GM08714 (cell line): ENCODE measurements around the gene CAPN8.

ENCODE experiments used
- H3K4me3 ChIP-seq: fragments of 200-500 bp; sonication (Bioruptor generic); 2 replicates; pipeline ENCODE4 v1.5.1; 2014; ENCODE audit warnings: mild to moderate bottlenecking, low read length, inconsistent platforms
- ZNF274 ChIP-seq: IDR thresholded peaks from 2 replicates; pipeline ENCODE4 v1.6.1; 2012; ENCODE audit warnings: mild to moderate bottlenecking, low read depth, low read length

CAPN8 gene

DNA sequence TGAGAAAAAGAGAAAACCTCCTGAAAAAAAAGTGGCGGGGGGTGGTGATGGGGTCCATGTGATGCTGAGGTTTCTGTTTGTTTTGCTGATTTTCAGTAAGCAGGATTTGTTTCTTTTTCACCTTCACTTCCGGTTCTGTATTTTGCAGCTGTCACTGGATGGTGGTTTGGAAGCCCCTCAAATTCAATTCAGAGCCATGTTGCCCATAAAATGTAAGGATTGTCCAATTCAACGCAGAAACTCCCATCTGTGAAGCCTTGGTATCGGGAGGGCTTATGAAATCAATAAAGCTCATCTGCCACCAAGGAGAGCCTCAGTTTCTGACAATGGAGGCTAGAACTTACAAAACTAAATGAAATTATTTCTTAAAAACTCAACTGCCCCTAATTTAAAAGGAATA, 12.1 kb downstream of the CAPN8 start:
- TF ChIP-seq ZNF274: no peak
- no peak overlapping the region for H3K4me3 ChIP-seq

DNA sequence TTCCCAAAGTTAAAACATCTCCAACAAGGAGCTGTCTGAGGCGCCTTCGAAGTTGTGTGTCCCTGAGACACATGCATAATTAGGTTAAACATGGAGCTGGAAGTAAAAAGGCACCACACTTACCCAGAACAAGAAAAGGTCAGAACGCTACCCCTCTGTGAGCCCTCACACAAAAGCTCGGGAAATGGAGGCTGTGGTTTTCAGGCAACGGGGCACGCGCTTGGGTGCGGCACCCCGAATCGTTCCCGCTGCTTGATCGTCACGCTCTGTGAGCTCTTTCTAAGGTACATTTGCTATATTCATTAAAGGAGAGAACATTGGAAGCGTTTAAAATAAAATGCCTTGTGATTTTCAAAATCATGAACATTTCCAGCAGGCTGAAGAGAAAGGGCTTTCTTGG, 12.5 kb downstream of the CAPN8 start:
- H3K4me3 ChIP-seq: no peak overlapping the region
- TF ChIP-seq ZNF274: no peak

GRCh38 chr1:223652436-223652941, 13.0 kb downstream of the CAPN8 start:
- H3K4me3 ChIP-seq: no peak overlapping the region
- no peak for TF ChIP-seq ZNF274

DNA sequence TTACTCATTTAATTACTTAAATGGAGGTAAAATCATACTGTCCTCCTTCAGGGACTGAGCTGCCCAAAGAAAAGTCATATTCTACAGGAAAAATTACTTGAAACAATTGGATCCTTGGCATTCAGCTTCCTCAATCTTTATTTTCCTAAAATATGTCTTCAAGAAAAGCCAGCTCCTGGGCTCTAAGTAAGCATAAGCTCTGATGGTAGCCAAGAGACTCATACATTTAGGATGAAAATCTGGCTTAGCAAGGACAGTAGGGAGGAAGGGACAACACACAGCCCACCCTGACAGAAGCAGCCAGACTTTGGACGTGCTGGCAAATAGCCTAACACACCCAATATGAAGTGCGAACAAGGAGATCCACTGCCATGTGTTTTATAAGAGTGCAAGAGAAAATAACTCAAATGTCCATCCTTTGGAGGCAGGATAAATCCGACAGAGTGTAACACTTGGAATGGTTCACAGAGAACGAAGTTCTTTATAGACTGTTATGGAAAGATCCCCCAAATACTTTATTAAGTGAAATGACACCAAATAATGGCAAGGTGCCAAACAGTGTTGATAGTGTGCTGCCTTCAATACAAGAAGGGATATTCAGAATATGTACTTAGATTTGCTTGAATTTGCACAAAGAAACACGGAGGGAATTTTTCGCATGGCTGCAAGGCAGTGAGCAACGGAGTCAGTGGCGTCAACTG, 14.1 kb downstream of the CAPN8 start:
- H3K4me3 ChIP-seq: no peak overlapping the region
- no peak for TF ChIP-seq ZNF274

DNA sequence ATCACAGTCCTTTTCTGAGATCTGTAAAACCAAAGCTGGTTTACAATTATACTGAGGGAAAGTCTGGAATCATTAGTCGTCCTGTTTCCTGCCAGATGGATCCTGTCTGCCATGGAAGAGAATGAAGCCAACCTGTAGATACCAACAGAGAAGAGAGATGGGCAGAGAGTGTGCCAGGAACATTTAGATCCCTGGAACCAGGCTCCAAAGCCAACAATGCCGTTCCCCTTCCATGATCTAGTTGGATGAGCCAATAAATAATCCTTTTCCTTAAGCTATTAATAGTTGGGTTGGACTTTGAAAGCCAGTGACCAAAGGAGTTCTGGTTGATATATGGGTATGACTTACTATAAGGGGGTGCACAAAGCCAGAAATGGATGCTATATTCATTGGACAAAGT, 15.0 kb downstream of the CAPN8 start:
- H3K4me3 ChIP-seq: no peak overlapping the region
- no peak for TF ChIP-seq ZNF274

GRCh38 chr1:223649222-223649621, 16.3 kb downstream of the CAPN8 start:
- H3K4me3 ChIP-seq: no peak overlapping the region
- no peak for TF ChIP-seq ZNF274

DNA sequence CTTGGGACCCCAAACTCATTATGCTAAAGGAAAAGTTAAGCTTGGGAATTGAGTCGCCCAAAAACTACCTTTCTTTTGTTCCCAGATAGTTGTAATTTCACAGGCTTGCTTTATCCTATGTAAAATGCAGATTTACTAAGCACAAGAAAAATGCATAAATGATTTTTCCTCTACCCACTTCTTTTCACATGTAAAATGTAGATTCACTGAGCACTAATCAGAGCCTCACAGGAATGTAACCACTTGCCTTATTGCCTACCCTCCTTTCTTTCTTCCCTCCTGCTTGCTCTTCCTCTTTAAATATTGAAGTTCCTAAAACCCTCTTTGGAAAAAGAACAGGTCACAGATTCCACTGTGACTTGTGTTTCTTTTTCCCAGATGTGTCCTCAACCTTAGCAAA, 18.3 kb downstream of the CAPN8 start:
- TF ChIP-seq ZNF274: no peak
- H3K4me3 ChIP-seq: no peak overlapping the region

- no peak overlapping the region for H3K4me3 ChIP-seq
- TF ChIP-seq ZNF274: no peak
Observed at GRCh38 chr1:223645903-223646302, 19.6 kb downstream of the CAPN8 start.

DNA sequence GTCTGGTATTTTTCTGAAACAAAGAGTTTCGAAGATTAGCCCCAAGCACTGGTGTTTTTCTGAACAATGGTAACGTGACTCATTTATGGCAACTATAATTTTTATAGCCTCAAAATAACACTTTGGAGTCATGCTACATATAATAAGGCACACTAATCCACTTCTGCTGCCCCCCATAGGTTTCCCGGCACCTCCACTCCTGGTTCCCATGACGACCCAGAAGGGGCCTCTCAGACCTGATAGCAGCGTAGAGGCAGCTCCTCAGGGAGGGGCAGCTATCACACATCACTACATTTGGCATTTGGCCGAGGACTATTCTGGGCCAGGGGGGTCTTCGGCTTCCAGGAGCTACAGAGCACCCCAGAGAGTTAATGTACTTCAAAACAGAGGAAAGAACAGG, 23.3 kb downstream of the CAPN8 start:
- no peak for TF ChIP-seq ZNF274
- H3K4me3 ChIP-seq: no peak overlapping the region

GRCh38 chr1:223641523-223642039, 23.9 kb downstream of the CAPN8 start:
- no peak overlapping the region for H3K4me3 ChIP-seq

DNA sequence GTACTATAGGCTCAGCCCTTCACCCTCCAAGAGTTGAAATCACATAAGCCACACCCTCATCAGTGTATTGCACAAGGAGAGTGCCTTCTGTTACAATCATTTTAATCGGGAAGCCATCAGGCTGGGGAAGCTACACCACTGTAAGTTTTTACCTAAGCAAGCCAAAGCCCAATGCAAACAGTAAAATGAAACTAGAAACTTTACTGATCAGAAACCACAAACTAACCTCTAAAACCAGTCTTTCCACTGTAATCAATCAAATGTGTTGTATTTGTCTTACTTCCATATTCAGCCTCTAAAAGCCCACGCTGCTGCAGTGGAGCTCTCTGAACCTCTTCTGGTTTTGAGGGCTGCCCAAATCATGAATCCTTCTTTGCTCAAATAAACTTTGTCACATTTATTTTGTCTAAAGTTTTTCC, 26.2 kb downstream of the CAPN8 start:
- no peak for TF ChIP-seq ZNF274
- H3K4me3 ChIP-seq: no peak overlapping the region

More at GRCh38 chr1:223641523-223642039, 23.9 kb downstream of the CAPN8 start:
- no peak for TF ChIP-seq ZNF274

DNA sequence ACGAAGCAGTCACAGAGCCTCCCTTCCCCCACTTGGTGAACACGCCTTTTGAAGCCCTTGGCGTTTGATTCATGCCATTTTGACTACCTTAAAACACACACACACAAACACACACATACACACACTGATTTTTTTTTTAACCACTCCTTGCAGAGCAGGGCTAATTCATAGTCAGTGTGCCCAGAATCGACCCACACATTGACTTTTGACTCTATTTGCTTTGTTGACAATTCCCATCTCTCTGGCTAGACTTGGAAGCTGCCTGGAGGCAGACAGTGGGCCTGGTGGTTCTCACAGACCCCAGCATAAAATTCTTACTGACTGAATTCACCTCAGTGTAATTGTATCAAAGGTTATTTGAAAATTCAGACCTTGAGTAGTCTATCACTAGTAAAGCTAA, 30.3 kb downstream of the CAPN8 start:
- H3K4me3 ChIP-seq: no peak overlapping the region
- TF ChIP-seq ZNF274: no peak

- no peak for TF ChIP-seq ZNF274
- H3K4me3 ChIP-seq: no peak overlapping the region
Observed at GRCh38 chr1:223634423-223634822, 31.1 kb downstream of the CAPN8 start.

GRCh38 chr1:223631956-223632355, 33.5 kb downstream of the CAPN8 start:
- no peak overlapping the region for H3K4me3 ChIP-seq
- no peak for TF ChIP-seq ZNF274

DNA sequence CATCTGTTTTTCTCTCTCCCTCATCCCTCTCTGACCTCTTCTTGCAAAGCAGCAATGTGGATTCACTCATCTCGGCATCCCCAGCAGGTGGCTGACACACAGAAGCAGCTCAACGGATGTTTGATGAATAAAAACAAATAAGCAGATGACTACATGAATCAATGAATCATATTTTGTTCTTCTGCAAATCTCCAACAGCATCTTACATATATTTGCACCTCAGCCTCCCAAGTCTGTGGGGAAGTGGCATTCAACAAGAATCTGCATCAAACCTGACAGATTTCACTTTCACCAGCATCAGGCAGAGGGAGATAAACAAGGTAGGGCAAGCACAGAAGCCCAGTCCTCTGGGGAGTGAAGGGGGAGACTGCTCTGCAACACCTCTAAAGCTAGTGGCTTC, 34.0 kb downstream of the CAPN8 start:
- no peak overlapping the region for H3K4me3 ChIP-seq
- TF ChIP-seq ZNF274: no peak

- no peak overlapping the region for H3K4me3 ChIP-seq
- TF ChIP-seq ZNF274: no peak
Observed at GRCh38 chr1:223629126-223629457, 36.4 kb downstream of the CAPN8 start.
